ENCODE data around the gene PCDH15. TPM values are rescaled to one million over a fixed set of nuclear protein-coding genes. Genes with fewer than 3 reads are reported as not detected.

PCDH15 gene
- total RNA-seq, 4 donors from 2014 or later = not detected

- no peak for TF ChIP-seq CTCF (IDR thresholded peaks at IDR 0.05; ENCODE audit: low read depth)
Measured at GRCh38 chr10:53771701-53772100, 1029.3 kb downstream of the PCDH15 start.

GRCh38 chr10:53770903-53771302 is 1030.1 kb downstream of the PCDH15 start:
- no peak for TF ChIP-seq CTCF (IDR thresholded peaks at IDR 0.05; ENCODE audit: low read depth)

GRCh38 chr10:53765311-53765710 is 1035.7 kb downstream of the PCDH15 start:
- TF ChIP-seq CTCF (IDR thresholded peaks at IDR 0.05; ENCODE audit: low read depth) = no peak

GRCh38 chr10:53754596-53755250 is 1046.3 kb downstream of the PCDH15 start:
- no peak for TF ChIP-seq CTCF (IDR thresholded peaks at IDR 0.05; ENCODE audit: low read depth)

Small RNA genes lying within 50 kb of the gene (small RNA-seq; reads per million reads assigned to genes)
- not detected for gene AL365496.1
- not detected for gene MIR548F1
- gene RNU6-687P = not detected
